Activated T-cell treated with anti-CD3 and anti-CD28 coated beads for 48 hours (primary cell): ENCODE data around the gene DYNLT4.
"Not testable (repeated sequence)": the region's sequence is repeated elsewhere in the genome, so short reads cannot be mapped to it uniquely, and the experiment has no call there.

Experiments
- DNase-seq: peaks from one replicate; pipeline ENCODE4 v3.0.0-alpha.2; 2020; ENCODE audit warnings: low read depth

DYNLT4 gene

GRCh38 chr1:44806704-44807363 is at the start of gene DYNLT4:
Gene DYNLT4 (minus strand): TSS chr1:44807351. CDS start chr1:44806668, 683 bp downstream.
- DNase-seq, result no peak

- no peak for DNase-seq
These were observed 48.6 kb upstream of the DYNLT4 start for GRCh38 chr1:44855742-44856141.

DNA sequence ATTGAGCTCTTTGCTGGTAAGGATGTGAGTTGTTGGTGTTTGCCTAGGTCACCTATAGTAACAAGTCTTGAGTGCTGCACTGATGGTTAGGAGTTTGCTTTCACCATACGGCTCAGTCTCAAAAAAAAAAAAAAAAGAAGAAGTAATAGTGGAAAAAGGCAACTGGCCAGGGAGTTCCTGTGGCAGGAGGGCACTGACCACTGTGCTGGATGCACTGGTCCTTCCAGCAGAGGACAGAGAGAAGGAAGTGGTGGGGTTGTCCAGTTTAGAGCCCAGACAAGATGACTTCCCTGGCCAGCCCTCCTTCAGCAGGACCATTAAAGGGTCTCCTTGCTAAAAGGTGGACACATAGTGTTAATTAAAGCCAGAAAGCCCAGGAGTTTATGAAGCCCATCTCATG is 47.8 kb upstream of the DYNLT4 start:
- no peak for DNase-seq

DNA sequence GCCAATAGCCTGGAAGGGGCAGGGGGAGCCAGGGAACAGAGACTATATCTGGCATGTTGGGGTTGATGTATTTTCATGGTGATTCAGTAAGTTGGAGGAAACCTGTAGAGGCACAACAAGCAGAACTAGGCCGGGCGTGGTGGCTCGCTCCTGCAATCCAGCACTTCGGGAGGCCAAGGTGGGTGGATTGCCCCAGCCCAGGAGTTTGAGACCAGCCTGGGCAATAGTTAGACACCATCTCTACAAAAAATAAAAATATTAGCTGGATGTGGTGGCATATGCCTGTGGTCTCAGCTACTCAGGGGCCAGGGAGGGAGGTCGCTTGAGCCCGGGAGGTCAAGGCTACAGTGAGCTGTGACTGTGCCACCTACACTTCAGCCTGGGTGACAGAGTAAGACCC is 46.0 kb upstream of the DYNLT4 start:
- no peak for DNase-seq

DNA sequence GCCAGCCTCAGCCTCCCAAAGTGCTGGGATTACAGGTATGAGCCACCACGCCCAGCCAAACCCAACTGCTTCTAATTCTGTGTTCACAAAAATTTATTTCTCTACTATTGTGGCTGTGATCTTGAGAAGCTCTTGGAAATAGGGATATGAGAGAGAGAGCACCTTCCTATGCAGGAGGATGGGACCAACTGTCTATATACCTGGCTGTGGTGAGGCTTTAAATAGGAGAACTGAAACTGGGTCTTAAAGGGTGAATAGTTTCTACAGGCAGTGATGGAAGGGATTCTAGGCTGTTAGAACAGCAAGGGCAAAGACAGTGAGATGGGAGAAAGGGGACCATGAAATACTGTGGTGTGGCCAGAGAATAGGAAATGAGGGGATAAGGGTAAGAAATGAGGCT is 44.2 kb upstream of the DYNLT4 start:
- DNase-seq, result no peak

- DNase-seq, result no peak
These were observed 42.5 kb upstream of the DYNLT4 start for GRCh38 chr1:44849575-44850132.

- DNase-seq, result no peak
These were observed 41.5 kb upstream of the DYNLT4 start for GRCh38 chr1:44848456-44849181.

DNA sequence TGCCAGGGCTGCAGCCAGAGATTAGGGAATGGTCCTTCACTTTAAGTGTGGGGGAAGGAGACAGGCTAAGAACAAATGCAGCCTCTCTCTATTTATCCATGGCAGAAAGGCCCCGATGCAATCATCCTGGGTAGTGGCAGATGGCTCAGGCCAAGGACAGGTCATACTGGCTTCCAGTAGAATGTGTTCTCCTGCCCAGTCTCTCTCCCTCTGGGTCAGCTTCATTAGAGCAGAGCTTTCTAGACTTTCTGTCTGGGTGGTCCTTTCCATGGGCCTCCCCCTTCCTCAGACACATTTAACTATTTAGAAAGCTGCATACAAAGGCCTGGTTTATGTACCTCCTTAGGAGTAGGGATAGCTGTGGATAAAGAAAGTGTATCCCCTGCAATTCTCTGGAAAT is 40.7 kb upstream of the DYNLT4 start:
- no peak for DNase-seq

DNA sequence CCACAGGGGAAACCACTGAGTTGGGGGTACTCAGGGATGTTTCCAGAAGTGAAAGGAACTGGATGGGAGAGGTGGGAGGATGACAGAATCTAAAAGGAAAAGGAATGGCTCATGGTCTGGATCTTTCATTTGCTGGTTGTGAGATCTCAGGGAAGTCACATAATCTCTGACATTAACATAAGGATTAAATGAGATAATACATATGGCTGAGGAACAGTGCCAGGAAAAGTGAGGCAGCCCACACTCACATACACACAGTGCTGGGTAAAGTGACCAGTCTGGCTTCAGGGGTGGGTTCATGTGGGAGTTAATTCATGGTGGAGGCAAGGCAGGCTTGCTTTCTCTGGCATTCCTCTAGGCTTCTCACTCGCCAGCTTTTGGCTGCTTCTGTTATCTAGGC is 39.8 kb upstream of the DYNLT4 start:
- no peak for DNase-seq

DNA sequence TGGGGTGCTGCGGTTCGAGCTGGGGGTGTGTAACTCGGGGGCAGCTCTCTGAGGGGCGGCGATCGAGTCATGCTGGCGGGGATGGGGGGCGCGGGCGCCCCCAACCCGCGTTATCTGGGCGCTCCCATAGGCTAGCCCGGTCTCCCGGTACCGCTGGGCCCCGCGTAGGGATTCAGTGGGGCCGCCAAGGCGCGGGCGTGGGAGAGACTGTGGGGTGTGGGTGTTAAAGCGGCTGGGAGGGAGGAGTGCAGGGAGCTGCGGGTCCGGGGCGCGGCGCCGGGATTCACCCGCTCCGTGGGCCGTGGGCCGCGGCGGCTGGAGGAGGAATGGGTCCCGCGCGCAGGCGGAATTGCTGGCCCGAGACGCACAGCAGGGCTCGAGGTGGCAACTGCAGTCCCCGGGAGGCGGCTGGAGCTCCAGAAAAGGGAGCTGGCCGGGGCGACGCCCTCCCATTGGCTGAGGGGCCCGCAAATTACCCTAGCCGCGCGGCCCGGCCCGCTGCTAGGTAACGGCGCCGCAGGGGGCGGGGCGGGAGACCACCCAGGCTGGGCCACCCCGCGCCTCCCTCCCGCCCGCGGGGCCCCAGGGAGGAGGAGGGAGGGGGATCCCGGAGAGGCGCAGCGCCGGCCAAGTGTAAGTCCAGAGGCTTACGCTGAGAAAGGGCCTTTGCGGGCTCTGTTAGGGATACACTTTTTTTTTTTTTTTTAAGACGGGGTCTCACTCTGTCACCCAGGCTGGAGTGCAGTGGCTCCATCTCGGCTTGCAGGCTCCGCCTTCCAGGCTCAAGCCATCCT is 35.9 kb upstream of the DYNLT4 start, which contains the start of gene PTCH2:
PTCH2 (minus strand) TSS at position 392 of the 794 bp plus-strand sequence; CDS start at position 71, 321 bp downstream.
- DNase-seq, result no peak

DNA sequence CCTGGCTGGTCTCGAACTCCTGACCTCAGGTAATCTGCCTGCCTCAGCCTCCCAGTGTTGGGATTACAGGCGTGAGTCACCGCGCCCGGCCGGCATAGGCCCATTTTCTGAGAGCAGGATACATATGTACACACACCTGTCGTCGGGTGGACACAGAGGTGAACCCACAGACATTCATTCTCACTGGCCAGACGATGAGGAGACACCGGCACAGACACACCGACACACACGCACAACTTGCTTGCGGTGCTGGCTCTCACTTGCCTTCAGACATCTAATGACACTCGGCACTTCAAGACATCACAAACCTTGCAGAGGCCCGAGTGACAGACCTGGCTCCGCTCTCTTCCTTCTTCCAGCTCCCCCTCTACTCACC is 35.3 kb upstream of the DYNLT4 start:
- DNase-seq, result no peak

- DNase-seq, result no peak
These were observed 32.4 kb upstream of the DYNLT4 start for GRCh38 chr1:44839576-44839975.

DNA sequence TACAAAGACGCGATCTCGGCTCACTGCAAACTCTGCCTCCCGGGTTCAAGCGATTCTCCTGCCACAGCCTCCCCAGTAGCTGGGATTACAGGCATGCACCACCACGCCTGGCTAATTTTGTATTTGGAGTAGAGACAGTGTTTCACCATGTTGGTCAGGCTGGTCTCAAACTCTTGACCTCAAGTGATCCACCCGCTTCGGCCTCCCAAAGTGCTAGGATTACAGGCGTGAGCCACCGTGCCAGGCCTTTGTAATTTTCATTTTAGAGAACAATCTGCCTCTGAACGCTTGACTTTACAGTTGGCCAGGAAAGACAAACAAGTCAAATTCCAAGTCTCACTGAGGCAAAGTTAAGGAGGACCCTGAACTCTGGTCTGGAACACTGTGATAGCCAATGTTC is 31.1 kb upstream of the DYNLT4 start:
- not testable (repeated sequence) for DNase-seq

DNA sequence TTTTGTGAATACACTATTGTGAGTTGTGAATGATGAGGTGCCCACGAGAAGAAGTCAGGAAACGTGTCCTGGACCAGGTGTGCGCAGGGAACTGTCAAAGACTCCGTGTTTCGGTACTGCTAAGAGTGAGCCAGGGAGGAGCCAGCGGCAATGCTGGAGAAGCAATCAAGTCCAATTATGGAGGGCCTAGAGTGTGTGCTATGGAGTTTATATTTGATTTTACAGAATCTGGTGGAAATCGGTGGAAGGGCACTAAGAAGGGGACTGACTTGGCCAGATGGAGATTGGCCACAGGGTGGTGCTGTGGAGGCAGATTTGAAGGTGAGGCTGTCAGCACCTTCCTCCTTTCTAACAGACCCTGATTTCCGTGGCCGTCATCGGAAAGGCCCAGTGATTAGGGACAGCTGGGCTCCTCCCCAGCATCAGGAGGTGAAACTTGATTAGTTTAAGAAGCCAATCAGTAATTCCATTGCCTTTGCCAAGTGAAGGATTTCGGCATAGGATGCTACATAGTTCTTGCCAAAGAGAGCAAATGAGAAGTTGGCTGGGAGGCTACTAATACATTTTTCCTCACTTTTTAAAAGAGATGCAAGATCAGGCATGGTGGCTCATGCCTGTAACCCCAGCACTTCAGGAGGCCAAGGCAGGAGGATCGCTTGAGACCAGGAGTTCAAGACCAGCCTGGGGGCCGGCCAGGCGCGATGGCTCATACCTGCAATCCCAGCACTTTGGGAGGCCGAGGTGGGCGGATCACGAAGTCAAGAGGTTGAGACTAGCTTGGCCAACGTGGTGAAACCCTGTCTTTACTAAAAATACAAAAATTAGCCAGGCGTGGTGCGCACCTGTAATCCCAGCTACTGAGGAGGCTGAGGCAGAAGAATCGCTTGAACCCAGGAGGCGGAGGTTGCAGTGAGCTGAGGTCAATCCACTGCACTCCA is 28.9 kb upstream of the DYNLT4 start:
- DNase-seq, result peak; percentile 82

DNA sequence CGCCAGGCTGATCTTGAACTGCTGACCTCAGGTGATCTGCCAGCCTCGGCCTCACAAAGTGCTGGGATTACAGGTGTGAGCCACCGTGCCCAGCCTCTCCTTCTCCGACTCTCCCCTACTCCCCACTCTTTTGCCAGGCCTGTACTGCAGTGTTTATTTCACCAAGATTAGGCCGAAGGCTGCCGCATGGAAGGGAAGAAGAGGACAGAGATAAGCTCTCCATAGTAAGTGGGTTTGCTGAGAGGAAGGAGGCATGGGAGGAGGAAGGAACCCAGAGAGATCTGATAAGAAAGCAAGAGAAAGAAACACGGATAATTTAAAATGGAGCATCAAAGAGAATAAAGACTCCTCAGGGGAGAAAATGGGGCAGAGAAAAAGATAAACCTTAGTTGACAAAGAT is 27.2 kb upstream of the DYNLT4 start:
- DNase-seq, result no peak

DNA sequence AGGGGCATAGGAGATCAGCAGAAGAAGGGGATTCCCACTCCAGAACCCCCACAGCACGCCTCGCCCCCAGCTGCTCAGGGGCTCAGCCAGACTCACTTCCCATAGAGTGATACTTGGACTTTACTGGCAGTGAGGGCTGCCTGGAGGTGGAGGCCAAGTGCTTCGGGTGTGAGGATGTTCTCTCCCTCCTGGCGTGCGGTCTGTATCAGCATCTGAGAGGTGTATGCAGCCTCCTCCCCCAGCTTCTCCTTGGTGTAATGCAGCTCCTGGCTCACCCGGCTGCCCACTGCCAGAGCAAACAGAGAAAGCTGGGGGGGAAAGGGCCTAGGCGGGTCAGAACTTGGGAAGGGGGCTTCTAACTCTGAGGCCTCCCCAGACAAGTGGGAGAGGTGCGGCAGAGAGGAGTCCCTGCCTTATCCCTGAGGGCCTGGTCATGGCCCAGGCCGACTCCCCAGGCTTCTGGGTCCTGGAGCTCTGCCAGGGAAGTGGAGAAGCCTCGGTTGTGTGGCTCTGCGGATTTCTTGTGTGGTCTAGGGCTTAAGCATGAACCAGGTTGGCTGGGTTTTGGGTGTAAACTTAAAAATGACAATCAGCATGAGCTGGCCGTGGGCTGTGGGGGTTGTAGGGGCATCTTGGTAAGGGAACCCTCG is 25.0 kb upstream of the DYNLT4 start:
- no peak for DNase-seq

DNA sequence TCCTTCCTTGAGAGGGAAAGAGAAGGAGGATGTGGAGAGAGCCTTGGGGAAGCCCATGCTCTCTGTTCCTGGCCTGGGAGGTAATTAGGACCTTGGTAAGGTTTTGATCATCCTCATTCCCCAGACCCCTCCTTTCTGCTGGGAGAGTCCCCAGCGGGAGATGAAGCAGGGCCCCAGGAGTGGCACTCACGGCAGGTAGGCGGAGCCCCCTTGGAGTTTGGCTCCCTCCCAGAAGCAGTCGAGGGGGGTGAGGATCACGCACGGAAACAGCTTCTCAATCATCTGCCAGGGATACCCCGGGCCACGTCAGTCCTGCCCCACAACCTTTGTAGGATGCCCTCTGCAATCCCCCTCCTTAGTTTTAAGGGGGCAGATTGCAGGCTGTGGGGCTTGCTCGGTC is 24.4 kb upstream of the DYNLT4 start:
- DNase-seq, result no peak

GRCh38 chr1:44830900-44831304 is 23.8 kb upstream of the DYNLT4 start:
- DNase-seq, result no peak

- DNase-seq, result no peak
These were observed 22.6 kb upstream of the DYNLT4 start for GRCh38 chr1:44829506-44830384.
